WTC11 (cell line): ENCODE results near the gene ATPAF2. TPM values are rescaled to one million over a fixed set of nuclear protein-coding genes. Genes with fewer than 3 reads are reported as not detected.
A peak's percentile ranks its signal among the peaks of the same experiment; 100 is the strongest.

Experiments
- ATAC-seq: fragments of 200-7000 bp; cut with Tn5 transposase; 2 replicates; pipeline ENCODE4 v1.10.0; 2021; ENCODE audit warnings: mild to moderate bottlenecking, moderate library complexity
- CTCF ChIA-PET: fragments of 300-600 bp; sonication (Branson Sonifier 250); formaldehyde crosslinking; loops from one replicate; lab custom pipeline; 2021; ENCODE audit warnings: antibody characterized with exemption; lab: Charles Lee
- POLR2A ChIA-PET: fragments of 350-600 bp; sonication (Branson Sonifier 250); formaldehyde crosslinking; loops from one replicate; lab custom pipeline; 2021; ENCODE audit warnings: antibody characterized with exemption; lab: Charles Lee
- DNase-seq: peaks from one replicate; pipeline ENCODE4 v3.0.0; 2021; ENCODE audit warnings: low spot score
- H3K27ac Mint-ChIP-seq: 2 replicates; pipeline ENCODE4 v1.8.0; 2021; ENCODE audit warnings: mixed read lengths
- H3K27me3 Mint-ChIP-seq: 2 replicates; pipeline ENCODE4 v1.8.0; 2021; ENCODE audit warnings: low read depth, mild to moderate bottlenecking, moderate library complexity, mixed read lengths
- H3K36me3 Mint-ChIP-seq: 2 replicates; pipeline ENCODE4 v1.8.0; 2021; ENCODE audit warnings: mixed read lengths
- H3K4me1 Mint-ChIP-seq: 2 replicates; pipeline ENCODE4 v1.8.0; 2022; ENCODE audit warnings: mixed read lengths
- H3K4me3 Mint-ChIP-seq: 2 replicates; pipeline ENCODE4 v1.8.0; 2021; ENCODE audit warnings: mild to moderate bottlenecking, moderate library complexity, mixed read lengths
- H3K9me3 Mint-ChIP-seq: 2 replicates; pipeline ENCODE4 v1.8.0; 2021; ENCODE audit warnings: mixed read lengths
- ATF1 ChIP-seq: sonication (generic); formaldehyde crosslinking; IDR thresholded peaks from 2 replicates; pipeline ENCODE4 v1.8.1; 2023; ENCODE audit warnings: mild to moderate bottlenecking, moderate library complexity, missing genetic modification reagents
- ELF4 ChIP-seq: sonication (generic); formaldehyde crosslinking; IDR thresholded peaks from 2 replicates; pipeline ENCODE4 v1.8.1; 2022; ENCODE audit warnings: low read depth, mild to moderate bottlenecking, moderate library complexity, missing genetic modification reagents
- FOXK1 ChIP-seq: sonication (generic); formaldehyde crosslinking; IDR thresholded peaks from 2 replicates; pipeline ENCODE4 v1.8.0; 2022; ENCODE audit warnings: mild to moderate bottlenecking, moderate library complexity, missing genetic modification reagents
- MXD4 ChIP-seq: fragments of 250-450 bp; sonication (Bioruptor Pico); IDR thresholded peaks from 2 replicates; pipeline ENCODE4 v1.8.0; 2021; ENCODE audit warnings: mild to moderate bottlenecking, moderate library complexity, borderline replicate concordance
- NFYB ChIP-seq: sonication (generic); formaldehyde crosslinking; conservative IDR thresholded peaks from 2 replicates; pipeline ENCODE4 v1.8.0; 2022; ENCODE audit warnings: low read depth, missing genetic modification reagents
- RELA ChIP-seq: sonication (generic); formaldehyde crosslinking; IDR thresholded peaks from 2 replicates; pipeline ENCODE4 v1.8.1; 2022; ENCODE audit warnings: missing genetic modification reagents, mild to moderate bottlenecking, borderline replicate concordance
- SOX15 ChIP-seq: fragments of 250-450 bp; sonication (Bioruptor Pico); IDR thresholded peaks from 2 replicates; pipeline ENCODE4 v1.9.0; 2021; ENCODE audit warnings: mild to moderate bottlenecking
- SP1 ChIP-seq: sonication (generic); formaldehyde crosslinking; conservative IDR thresholded peaks from 2 replicates; pipeline ENCODE4 v1.8.1; 2022; ENCODE audit warnings: missing genetic modification reagents
- ZNF121 ChIP-seq: sonication (generic); formaldehyde crosslinking; IDR thresholded peaks from 2 replicates; pipeline ENCODE4 v1.8.0; 2023; ENCODE audit warnings: missing genetic modification reagents
- ZNF138 ChIP-seq: sonication (generic); formaldehyde crosslinking; conservative IDR thresholded peaks from 2 replicates; pipeline ENCODE4 v1.8.1; 2022; ENCODE audit warnings: mild to moderate bottlenecking, moderate library complexity, missing genetic modification reagents
- total RNA-seq: library from RNA; stranded (reverse); gene quantifications from 3 replicates; pipeline ENCODE4 v1.2.3, GENCODE V29; 2021
- TF ChIP-seq, protein P1 (sequence below): sonication (generic); formaldehyde crosslinking; IDR thresholded peaks from 2 replicates; pipeline ENCODE4 v1.8.1; 2023; ENCODE audit warnings: mild to moderate bottlenecking, moderate library complexity, missing genetic modification reagents
- TF ChIP-seq, protein P2 (sequence below): sonication (generic); formaldehyde crosslinking; IDR thresholded peaks from 2 replicates; pipeline ENCODE4 v1.8.0; 2022; ENCODE audit warnings: mild to moderate bottlenecking, missing genetic modification reagents
- TF ChIP-seq, protein P3 (sequence below): sonication (generic); formaldehyde crosslinking; conservative IDR thresholded peaks from 2 replicates; pipeline ENCODE4 v1.8.1; 2022; ENCODE audit warnings: mild to moderate bottlenecking, missing genetic modification reagents
- TF ChIP-seq, protein P4 (sequence below): fragments of 200-600 bp; IDR thresholded peaks from 2 replicates; pipeline ENCODE4 v1.8.0; 2022; ENCODE audit warnings: antibody characterized with exemption
- TF ChIP-seq, protein P5 (sequence below): sonication (generic); formaldehyde crosslinking; IDR thresholded peaks from 2 replicates; pipeline ENCODE4 v1.8.1; 2023; ENCODE audit warnings: mild to moderate bottlenecking, missing genetic modification reagents, moderate library complexity
- TF ChIP-seq, protein P6 (sequence below): sonication (generic); formaldehyde crosslinking; IDR thresholded peaks from 2 replicates; pipeline ENCODE4 v1.8.1; 2023; ENCODE audit warnings: mild to moderate bottlenecking, missing genetic modification reagents, moderate library complexity
- TF ChIP-seq, protein P7 (sequence below): fragments of 250-450 bp; sonication (Bioruptor Pico); conservative IDR thresholded peaks from 2 replicates; pipeline ENCODE4 v1.9.0; 2021; ENCODE audit warnings: mild to moderate bottlenecking
- TF ChIP-seq, protein P8 (sequence below): fragments of 250-450 bp; sonication (Bioruptor Pico); IDR thresholded peaks from 2 replicates; pipeline ENCODE4 v1.8.0; 2021; ENCODE audit warnings: mild to moderate bottlenecking

The ATPAF2 gene
- total RNA-seq, 1 experiment from 2014 or later: 33.5 TPM

DNA sequence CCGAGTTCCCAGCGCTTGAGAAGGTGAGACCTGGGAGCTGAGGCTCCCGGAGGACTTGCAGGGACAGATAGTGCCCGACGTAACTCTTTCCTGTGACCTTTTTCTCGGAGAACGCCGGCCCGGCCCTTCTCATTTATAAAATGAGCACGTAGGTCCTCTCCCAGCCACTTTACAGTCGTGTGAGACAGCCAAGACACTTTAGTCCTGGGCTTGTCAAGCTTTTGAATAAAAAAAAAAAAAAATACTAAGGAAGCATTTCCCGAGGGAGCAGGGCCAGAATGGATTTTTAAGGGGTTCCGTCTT lies 66.1 kb downstream of the ATPAF2 start:
- Mint-ChIP-seq H3K4me1 (0 out of 2 replicates have a peak, but pooled peaks cover 6% of the 10 kb centered on the region), H3K27me3 (no peaks in the 10 kb centered on the region; the same call in 1 of the 2 replicates), H3K9me3 (no peaks in the 10 kb centered on the region), H3K36me3 (no peaks in the 10 kb centered on the region), H3K4me3 (peak overlapping the region; percentile 91), H3K27ac (no peak overlapping the region; the same call in 1 of the 2 replicates)
- ChIA-PET CTCF (interaction anchor here (0.7 to 2.5 kb wide), 14 partner anchors 11 to 477 kb away, joined by 3 to 18 read pairs (median 5); partner anchors contain the start of gene RASD1), POLR2A (interaction anchor here (1.4 kb wide), 1 partner anchor 11 kb away, joined by 4 read pairs; no protein-coding TSS in a partner anchor)
- no peak for ATAC-seq
- TF ChIP-seq ZNF138 (CRISPR knock-in tag): no peak
- no peak for DNase-seq

DNA sequence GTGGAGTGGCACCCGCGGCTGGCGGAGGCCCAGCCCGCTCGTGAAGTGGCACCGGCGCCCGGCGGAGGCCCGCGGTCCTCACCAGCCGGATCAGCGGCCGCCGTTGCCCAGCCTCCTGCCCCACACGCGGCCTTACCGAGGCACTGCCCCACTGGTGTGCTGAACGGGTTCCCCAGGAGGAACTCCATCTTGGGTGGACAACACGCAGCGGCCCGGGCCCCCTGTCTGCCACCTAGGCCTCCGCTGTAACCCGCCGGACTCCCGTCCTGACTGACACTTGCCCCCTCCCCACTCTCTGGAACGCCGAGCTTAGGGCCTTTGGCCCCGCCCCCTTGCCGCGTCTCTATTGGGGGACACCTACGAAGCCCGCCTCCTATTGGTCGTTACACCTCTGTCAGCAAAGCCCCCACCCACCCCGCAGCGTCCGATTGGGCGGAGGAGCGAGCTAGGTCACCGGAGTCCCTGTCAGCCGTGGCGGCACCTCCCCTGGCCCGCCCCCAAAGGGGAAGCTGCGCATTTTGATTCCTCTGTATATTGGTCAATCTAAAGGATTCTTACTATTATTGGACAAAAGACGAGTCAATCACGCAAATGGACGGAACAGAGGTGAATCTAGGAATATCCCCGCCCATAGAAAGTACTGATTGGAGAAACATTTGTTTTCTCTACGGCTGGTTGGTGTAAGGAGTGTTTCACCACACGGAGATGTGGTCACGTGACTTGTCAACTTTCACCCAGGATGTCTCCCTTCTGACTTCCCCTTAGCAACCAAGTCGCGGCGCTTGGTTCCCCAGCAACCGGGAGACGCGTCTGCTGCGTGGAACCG lies 66.6 kb downstream of the ATPAF2 start, which contains the start of the genes DRC3 and TOM1L2:
Gene DRC3 (plus strand): TSS at position 737 of the 826 bp plus-strand sequence. CDS start 4,737 bp downstream, outside the sequence.
Gene TOM1L2 (minus strand): TSS at position 275 of the 826 bp plus-strand sequence. CDS start 87 bp downstream, at position 188.
- Mint-ChIP-seq H3K27me3 (no peaks in the 10 kb centered on the region; the same call in 1 of the 2 replicates), H3K36me3 (no peaks in the 10 kb centered on the region), H3K9me3 (no peaks in the 10 kb centered on the region), H3K27ac (no peak within 1 kb of the TSS; the same call in 1 of the 2 replicates), H3K4me1 (0 out of 2 replicates have a peak, but pooled peaks cover 6% of the 10 kb centered on the region), H3K4me3 (peak within 1 kb of the TSS; percentile 91)
- peak; percentile 100 for DNase-seq
- peak; percentile 97 for ATAC-seq
- ChIA-PET POLR2A (interaction anchor here (0.5 to 1.4 kb wide), 3 partner anchors 12 to 136 kb away, joined by 3 to 4 read pairs (median 3); no protein-coding TSS in a partner anchor), CTCF (interaction anchor here (0.6 to 2.5 kb wide), 22 partner anchors 11 to 476 kb away, joined by 3 to 18 read pairs (median 4); partner anchors contain the start of gene RASD1)
- TF ChIP-seq, protein P1, sequence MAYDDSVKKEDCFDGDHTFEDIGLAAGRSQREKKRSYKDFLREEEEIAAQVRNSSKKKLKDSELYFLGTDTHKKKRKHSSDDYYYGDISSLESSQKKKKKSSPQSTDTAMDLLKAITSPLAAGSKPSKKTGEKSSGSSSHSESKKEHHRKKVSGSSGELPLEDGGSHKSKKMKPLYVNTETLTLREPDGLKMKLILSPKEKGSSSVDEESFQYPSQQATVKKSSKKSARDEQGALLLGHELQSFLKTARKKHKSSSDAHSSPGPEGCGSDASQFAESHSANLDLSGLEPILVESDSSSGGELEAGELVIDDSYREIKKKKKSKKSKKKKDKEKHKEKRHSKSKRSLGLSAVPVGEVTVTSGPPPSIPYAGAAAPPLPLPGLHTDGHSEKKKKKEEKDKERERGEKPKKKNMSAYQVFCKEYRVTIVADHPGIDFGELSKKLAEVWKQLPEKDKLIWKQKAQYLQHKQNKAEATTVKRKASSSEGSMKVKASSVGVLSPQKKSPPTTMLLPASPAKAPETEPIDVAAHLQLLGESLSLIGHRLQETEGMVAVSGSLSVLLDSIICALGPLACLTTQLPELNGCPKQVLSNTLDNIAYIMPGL (CRISPR knock-in tag): peak; percentile 49; the same call in 1 of the 2 replicates
- peak; percentile 85 for TF ChIP-seq FOXK1 (CRISPR knock-in tag)
- peak; percentile 94 for TF ChIP-seq SP1
- no peak for TF ChIP-seq RELA (CRISPR knock-in tag)
- TF ChIP-seq, protein P2, sequence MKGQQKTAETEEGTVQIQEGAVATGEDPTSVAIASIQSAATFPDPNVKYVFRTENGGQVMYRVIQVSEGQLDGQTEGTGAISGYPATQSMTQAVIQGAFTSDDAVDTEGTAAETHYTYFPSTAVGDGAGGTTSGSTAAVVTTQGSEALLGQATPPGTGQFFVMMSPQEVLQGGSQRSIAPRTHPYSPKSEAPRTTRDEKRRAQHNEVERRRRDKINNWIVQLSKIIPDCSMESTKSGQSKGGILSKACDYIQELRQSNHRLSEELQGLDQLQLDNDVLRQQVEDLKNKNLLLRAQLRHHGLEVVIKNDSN: peak; percentile 91
- TF ChIP-seq, protein P3, sequence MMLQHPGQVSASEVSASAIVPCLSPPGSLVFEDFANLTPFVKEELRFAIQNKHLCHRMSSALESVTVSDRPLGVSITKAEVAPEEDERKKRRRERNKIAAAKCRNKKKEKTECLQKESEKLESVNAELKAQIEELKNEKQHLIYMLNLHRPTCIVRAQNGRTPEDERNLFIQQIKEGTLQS (CRISPR knock-in tag): no peak
- TF ChIP-seq, protein P4, sequence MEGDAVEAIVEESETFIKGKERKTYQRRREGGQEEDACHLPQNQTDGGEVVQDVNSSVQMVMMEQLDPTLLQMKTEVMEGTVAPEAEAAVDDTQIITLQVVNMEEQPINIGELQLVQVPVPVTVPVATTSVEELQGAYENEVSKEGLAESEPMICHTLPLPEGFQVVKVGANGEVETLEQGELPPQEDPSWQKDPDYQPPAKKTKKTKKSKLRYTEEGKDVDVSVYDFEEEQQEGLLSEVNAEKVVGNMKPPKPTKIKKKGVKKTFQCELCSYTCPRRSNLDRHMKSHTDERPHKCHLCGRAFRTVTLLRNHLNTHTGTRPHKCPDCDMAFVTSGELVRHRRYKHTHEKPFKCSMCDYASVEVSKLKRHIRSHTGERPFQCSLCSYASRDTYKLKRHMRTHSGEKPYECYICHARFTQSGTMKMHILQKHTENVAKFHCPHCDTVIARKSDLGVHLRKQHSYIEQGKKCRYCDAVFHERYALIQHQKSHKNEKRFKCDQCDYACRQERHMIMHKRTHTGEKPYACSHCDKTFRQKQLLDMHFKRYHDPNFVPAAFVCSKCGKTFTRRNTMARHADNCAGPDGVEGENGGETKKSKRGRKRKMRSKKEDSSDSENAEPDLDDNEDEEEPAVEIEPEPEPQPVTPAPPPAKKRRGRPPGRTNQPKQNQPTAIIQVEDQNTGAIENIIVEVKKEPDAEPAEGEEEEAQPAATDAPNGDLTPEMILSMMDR: no peak
- TF ChIP-seq MXD4 (CRISPR knock-in tag): no peak
- TF ChIP-seq ZNF121 (CRISPR knock-in tag): no peak
- no peak for TF ChIP-seq ATF1 (CRISPR knock-in tag)
- TF ChIP-seq NFYB (CRISPR knock-in tag): peak; percentile 97
- TF ChIP-seq, protein P5, sequence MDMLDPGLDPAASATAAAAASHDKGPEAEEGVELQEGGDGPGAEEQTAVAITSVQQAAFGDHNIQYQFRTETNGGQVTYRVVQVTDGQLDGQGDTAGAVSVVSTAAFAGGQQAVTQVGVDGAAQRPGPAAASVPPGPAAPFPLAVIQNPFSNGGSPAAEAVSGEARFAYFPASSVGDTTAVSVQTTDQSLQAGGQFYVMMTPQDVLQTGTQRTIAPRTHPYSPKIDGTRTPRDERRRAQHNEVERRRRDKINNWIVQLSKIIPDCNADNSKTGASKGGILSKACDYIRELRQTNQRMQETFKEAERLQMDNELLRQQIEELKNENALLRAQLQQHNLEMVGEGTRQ (CRISPR knock-in tag): peak; percentile 94
- TF ChIP-seq, protein P6, sequence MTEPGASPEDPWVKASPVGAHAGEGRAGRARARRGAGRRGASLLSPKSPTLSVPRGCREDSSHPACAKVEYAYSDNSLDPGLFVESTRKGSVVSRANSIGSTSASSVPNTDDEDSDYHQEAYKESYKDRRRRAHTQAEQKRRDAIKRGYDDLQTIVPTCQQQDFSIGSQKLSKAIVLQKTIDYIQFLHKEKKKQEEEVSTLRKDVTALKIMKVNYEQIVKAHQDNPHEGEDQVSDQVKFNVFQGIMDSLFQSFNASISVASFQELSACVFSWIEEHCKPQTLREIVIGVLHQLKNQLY (CRISPR knock-in tag): no peak
- TF ChIP-seq, protein P7, sequence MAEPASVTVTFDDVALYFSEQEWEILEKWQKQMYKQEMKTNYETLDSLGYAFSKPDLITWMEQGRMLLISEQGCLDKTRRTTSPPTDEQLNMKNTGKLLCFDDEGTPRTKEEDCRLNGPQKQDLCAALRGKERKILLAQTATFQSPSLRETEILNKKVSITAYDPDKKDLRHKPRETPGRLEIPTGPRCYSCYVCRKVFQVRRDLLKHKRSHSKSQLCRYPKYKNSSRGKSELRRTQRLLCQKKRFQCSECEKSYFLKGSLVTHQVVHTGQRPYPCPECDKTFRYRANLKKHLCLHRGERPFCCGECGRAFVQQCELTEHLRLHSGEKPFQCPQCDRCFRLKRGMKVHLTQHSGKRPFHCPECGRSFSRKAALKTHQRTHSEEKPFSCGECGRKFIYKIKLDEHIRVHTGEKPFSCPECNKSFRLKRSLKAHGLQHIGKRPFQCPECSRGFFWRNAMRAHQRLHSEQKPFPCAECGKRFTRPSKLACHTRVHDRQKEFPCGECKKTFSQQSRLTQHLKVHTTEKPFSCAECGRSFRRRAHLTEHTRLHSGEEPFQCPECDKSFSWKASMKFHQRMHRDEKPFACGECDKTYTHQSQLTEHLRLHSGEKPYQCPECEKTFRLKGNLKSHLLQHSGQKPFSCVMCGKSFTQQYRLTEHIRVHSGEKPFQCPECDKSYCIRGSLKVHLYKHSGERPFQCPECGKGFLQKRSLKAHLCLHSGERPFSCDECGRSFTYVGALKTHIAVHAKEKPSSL: no peak
- TF ChIP-seq ELF4 (CRISPR knock-in tag): no peak
- TF ChIP-seq, protein P8, sequence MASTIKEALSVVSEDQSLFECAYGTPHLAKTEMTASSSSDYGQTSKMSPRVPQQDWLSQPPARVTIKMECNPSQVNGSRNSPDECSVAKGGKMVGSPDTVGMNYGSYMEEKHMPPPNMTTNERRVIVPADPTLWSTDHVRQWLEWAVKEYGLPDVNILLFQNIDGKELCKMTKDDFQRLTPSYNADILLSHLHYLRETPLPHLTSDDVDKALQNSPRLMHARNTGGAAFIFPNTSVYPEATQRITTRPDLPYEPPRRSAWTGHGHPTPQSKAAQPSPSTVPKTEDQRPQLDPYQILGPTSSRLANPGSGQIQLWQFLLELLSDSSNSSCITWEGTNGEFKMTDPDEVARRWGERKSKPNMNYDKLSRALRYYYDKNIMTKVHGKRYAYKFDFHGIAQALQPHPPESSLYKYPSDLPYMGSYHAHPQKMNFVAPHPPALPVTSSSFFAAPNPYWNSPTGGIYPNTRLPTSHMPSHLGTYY (CRISPR knock-in tag): no peak
- no peak for TF ChIP-seq SOX15 (CRISPR knock-in tag)
